HG03558 (cell line): ENCODE measurements around the gene HACD2.

Experiments
- ATAC-seq: cut with Tn5 transposase; IDR thresholded peaks from one replicate; pipeline ENCODE4 v1.9.1; 2021; ENCODE audit warnings: moderate number of reproducible peaks; ENCODE audit not compliant: unreplicated experiment; ENCODE audit errors: extremely low read depth

Gene HACD2

DNA sequence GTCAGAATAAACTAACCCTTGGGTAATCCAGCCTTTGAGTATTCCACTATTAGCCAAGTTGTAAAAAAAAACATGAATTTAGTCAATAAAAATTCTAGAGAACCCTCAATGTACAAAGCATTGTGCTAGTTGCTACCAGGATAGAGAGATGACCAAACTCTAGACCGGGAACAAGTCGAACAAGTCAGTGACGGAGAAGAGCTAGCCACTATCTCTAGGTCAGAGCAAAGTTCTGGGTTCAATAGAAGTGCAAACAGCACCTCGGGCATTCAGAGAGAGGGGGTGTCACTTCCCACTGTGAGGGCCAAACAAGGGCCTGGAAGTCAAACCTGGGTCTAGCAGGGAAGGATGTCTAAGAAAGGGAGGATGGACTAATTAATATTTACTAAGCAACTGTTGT is 133.7 kb downstream of the HACD2 start:
- ATAC-seq, result no peak

GRCh38 chr3:123449997-123450604 is 134.8 kb downstream of the HACD2 start:
- ATAC-seq, result no peak

GRCh38 chr3:123449102-123449996 is 135.5 kb downstream of the HACD2 start:
- no peak for ATAC-seq

GRCh38 chr3:123448536-123449101 is 136.2 kb downstream of the HACD2 start, which contains the start of gene ADCY5:
Gene ADCY5, minus strand, starts transcription at chr3:123449090. Its CDS starts 545 bp downstream, at chr3:123448545.
- ATAC-seq, result no peak

DNA sequence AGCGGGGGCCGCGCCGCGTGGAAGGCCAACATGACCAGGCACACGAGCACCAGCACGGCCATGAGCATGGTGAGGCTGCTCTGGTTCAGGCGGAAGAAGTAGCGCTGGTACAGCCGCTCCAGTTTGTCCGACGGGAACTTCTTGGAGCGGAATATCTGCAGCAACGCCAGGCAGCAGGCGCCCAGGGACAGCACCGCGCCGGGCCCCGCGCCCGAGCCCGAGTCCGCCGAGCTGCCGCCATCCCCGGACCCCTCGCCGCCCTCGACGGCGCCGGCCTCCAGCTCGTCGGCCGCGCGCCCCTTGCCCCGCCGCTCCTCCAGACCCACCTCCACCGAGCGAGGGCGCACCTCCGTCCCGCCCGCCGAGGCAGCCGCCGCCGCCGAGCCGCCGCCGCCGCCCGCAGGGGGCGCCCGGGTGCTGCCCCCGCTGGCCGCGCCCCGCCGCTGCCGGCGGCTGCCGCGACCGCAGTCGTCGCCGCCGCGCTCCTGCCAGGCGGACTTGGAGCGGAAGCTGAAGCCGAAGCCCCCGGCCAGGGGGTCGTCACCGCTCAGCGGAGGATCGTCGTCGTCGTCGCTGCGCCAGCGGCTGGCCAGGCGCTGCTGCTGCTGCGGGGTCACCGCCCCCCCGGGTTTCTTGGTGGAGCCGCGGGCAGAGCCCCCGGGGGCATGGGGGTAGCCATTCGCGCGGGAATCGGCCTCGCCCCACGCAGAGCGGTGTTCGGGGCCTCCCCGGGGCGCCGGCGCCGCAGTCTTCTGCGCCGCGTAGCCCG is 136.9 kb downstream of the HACD2 start:
- ATAC-seq, result no peak

GRCh38 chr3:123447416-123447748 is 137.5 kb downstream of the HACD2 start:
- no peak for ATAC-seq

DNA sequence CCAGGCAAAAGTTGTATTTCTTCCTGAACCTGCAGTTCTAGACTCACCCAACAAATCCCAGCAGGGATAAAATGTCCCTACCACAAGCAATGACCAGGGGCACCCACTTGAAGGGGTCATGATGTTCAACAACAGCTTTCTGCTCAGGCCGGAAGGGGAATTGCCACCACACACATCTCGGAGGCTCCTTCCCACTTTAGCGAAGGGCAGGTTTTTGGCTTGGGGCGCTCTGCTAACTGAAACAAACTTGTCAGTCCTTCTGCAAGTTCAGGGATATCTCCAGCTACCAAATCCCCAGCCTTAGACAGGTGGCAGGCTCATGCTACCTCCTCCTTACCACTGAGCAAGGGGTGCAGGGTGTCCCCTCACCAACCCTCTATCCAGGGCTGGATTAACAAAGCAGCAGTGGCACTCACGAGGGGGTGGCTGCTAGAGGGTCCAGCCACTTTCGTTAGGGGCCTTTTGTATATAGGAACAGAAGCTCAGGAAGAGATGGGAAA is 138.2 kb downstream of the HACD2 start:
- ATAC-seq, result no peak

DNA sequence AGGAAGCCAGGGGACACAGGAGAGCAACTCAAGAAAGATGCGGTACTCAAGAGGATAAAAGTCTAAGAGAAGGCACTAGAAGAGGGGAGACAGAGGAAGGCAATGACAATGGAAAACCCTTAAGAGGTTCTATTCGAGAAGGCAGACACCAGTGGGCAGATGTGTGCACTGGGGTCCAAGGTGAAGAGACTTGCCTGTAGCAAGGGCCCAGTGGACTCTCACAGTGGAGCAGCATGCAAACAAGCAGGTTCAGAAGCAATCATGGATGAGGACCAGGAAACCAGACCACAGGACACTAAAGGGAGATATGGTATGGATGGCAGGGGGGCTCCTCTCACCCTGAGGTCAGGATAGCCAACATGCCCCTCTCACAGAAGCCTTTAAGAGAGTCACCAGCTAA is 138.6 kb downstream of the HACD2 start:
- ATAC-seq, result no peak

GRCh38 chr3:123445702-123446101 is 139.2 kb downstream of the HACD2 start:
- ATAC-seq, result no peak

GRCh38 chr3:123444744-123445143 is 140.1 kb downstream of the HACD2 start:
- ATAC-seq, result no peak

DNA sequence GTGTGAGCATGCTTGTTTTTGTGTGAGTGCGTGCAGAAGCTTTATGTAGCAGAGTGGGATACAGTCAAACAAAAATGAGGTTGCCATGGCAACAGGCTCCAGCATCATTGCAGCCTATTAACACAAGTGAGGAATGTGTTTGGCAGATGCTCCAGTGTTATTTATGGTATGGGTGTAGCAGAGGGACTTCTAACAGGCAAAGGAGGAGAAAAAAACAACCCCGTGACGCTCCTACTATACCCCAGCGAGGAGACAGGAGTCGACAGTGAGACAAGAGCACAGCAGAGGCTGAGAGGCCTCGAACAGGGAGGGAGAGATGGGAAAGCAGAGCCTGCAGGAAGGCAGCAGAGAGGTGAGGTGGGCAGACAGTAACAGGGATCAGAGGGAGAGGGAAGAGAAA is 140.8 kb downstream of the HACD2 start:
- no peak for ATAC-seq

DNA sequence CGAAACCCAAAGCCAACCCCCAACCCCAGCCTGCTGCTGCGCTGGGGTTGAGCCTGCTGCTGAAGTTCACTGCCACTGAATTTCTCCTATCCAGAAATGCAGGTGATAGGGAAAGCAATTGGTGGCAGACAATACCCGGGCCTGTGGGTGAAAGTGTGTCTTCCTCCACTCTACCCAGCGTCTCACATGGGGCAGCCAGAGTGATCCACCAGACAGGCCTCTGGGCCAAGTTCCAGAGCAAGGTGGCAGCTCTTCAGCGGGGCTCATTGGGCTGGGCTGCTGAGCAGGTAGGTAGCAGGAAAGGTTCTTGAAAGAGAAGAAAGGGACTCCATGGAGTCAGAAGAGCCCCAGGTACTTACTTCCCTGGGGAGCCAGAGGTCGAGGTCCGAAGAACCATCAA is 141.9 kb downstream of the HACD2 start:
- ATAC-seq, result no peak

DNA sequence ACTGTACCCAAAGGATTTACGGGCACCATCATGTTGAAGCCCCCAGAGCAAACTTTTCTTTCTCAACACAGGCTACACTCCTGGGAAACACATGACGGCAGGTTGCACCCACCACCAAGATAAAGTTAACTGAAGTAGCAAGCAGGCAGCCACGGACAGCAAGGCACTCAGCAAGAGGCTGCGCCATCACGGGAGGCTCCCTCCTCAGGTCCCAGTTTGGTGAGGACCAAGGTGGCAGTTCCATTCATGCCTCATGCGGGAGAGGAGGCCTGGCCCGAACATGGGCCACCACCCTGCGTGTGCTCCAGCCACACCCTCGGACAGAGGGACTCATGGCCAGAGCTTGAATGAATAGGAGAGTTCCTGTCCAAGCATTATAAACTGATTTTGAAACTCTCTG is 142.7 kb downstream of the HACD2 start:
- no peak for ATAC-seq
